Activated CD4-positive, CD25-positive, alpha-beta regulatory T cell treated with anti-CD3 and anti-CD28 coated beads, Interleukin-2, amount 50 U/mL, for 16 hours (primary cell): ENCODE measurements around the gene SEPTIN5.

Experiments
- DNase-seq: peaks from one replicate; pipeline ENCODE4 v3.0.0-alpha.2; 2020; ENCODE audit warnings: low read depth, low spot score

SEPTIN5 gene

DNA sequence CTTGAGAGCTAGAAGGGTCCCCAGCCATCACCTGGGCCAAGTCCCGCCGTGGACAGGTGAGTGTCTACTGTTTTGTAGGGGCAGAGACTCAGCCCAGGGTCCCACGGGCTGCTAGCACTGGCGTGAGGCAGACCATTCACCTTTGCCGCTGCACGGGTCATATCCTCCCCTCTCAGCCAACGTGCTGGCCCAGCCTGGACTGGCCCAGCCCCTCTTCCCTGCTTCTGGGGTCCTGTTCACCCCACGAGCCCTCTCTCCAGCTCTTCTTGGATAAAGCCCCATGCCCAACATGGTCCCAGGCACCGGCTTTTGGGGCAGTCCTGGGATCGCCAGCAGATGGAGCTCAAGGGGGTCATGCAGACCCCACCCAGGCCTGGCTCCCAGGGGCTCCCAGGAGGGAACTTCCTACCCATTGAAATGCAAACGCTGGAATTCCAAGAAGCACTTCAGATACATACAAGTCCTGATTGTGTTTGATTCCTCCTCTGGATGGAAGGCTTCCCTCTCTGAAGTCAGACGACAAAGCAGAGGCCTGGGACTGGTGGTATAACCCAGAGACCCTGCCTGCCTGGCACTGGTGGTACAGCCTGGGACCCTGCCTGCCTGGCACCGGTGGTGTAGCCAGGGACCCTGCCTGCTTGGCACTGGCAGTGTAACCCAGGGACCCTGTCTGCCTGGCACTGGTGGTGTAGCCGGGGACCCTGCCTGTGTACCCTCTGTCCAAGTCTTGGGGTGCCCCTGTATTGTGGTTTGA is 8.9 kb upstream of the SEPTIN5 start:
- DNase-seq, result no peak

DNA sequence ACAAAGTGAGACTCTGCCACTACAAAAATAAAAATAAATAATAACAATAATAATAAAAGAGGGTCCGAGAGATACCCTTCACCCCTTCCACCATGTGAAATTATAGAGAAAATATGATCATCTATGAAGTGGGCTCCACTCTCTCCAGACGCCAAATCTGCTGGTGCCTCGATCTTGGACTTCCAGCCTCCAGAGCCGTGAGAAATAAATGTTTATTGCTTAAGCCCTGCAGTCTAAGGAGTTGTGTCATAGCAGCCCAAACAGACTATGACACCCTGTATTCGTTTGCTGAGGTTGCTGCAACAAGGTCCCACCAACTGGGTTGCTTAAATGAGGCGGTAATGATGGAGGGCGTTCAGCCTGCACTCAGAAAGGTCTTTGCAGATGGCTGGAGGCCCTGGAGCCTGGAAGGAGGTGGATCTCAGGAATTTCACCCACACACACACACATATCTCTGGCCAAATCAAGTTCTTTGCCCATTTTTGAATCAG is 7.6 kb upstream of the SEPTIN5 start:
- DNase-seq, result no peak

DNA sequence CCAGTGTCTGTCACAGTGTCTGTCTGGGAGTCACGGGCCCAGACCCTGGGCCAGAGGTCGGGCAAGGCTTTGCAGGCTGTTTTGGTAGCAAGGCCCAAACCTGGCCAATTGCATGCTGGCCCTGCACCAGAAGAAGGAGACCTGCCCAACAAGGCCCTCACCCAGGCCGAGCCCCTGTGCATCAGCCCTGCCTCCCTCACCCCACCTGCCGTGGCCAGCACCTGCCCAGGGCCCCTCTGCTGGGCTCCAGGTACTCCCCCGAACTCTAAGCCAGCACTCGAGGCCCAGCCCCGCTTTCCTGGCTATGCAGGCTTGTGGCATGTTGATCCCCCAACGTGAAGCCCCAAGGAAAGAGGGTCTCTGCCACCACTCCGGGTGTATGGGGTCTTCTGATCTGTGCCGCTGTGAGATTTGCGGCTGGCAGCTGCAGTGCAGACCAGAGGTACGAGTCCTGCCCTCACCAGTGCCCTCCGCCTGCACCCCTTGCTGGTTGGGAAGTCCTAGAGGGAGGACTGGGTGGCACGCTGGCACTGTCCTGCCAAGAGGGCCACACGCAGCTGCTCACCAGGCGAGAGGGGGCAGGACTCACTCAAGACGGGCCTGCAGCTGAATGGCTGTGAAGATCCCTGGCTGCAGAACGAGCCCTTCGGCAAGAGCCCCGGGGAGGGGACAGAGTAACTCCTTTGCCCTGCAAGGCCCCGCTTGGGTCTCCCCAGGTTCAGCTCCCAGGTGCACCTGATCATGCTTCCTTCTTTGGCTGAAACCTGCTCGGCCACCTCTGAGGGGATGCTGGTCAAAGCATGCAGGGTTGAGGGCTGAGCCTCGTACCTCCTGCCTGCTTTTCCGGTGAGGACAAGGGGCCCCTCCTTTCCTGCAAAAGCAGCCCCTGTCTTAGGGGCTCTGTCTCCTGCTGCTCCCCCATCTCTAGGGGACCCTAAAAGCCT is 6.7 kb upstream of the SEPTIN5 start:
- DNase-seq, result no peak

DNA sequence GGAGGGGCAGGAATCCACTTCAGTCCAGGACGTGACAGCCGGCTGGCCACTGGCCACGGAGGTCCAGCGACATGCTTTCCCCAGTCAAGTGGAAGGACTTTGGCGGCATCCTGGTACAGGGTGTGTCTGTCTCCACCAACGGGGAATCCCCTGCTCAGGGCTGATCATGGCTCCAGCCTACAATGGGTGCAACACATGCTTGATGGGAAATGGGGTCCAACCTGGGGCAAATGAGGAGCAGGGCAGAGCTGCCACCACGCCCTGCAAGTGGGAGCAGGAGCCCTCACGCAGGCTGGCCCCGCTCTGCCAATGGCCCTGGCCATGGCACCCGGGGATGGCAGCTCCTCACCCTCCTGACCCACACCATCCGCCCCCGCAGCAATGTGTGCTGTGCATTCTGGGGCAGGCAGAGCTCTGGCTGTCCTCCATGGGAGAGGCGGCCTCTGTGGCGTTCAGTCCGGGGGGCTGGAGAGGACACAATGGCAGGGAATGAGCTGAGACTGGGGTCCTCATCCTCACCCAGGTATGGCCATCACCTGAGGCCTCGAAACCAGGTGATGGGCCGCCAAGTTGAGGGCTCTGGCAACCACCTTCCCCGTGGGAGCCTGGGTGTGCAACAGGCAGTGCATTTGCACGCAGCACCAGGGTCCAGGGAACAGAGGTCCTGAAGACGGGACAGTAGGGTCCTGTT is 5.8 kb upstream of the SEPTIN5 start:
- no peak for DNase-seq

DNA sequence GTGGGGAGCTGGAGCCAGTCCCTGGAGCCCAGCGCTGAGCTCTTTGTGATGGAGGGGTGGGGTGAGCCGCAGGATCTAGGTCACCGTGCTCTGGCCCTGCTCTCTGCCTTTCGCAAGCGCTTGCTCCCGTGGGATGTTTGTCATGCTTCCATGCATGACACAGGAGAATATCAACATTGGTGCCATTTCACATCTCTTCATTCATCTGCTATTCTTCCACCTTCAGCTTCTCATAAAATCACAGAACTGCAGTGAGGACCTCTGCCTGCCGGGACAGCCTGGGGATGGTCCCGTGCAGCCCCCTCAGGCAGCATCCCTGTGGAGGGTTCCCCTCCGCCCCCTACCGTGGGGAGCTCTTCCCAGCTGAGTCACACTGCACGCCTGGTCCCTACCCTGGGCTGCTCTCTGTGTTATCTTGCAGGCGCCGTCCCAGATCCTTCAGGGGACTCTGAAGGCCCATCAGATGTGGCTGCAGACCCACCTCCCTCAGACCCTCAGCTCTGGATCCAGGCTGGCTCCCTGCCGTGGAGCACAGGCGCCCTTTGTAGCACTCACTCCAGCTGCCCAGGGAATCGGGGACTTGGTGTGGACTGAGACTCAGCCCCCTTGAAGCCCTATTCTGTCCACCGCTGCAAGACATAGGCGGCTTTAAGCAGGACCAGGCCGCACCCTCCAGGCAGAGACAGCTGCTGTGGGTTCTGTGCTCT is 5.1 kb upstream of the SEPTIN5 start:
- DNase-seq, result no peak

DNA sequence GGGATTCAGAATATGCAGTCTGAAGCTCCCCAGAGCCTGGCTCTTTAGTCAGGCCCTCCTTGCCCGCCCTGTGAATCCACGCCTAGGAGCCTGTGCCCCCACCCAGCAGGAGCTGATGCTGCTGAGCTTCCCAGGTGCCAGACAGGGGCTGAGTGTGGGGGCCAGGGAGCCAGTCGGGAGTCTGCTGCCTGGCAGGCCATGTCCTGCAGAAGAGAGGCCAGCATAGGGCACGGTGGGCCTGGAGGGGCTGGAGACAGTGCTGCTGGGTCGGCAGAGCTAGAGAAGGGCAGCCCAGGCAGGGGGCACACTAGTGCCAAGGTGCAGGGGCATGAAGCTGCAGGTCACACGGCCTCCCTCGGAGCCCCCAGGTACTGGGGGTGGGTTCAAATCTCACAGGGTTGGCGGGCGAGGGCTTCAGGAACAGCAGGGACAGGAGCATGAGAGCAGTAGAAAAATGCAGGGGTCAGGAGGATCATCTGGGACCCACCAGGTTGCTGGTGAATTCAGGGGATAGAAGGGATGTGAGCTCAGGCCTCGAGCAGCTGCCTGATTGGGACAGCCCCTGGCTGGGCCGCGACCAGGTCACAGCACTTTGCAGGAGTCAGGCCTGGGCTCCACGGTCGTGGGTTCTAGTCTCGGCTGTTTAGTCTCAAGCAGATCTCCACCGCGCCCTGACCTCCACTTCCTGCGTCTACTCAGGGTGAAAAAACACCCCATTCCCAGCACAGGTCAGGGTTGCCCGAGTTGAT is 4.1 kb upstream of the SEPTIN5 start:
- no peak for DNase-seq

DNA sequence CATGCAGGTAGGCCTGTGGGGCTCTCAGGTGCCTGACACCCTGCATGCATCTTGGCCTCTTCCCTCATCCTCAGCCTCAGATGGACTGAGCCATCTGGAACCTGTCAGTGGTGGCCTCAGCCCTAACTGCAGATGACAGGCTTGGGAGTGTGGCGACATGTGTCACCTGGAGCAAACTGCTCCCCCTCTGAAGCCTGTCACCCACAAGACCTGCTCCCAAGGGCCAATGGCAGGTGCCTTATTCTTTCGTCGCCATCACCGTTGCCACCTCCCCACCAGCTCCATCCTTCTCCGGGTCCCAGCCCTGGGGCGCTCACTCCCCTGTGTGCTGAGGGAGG is 3.6 kb upstream of the SEPTIN5 start:
- DNase-seq, result no peak

DNA sequence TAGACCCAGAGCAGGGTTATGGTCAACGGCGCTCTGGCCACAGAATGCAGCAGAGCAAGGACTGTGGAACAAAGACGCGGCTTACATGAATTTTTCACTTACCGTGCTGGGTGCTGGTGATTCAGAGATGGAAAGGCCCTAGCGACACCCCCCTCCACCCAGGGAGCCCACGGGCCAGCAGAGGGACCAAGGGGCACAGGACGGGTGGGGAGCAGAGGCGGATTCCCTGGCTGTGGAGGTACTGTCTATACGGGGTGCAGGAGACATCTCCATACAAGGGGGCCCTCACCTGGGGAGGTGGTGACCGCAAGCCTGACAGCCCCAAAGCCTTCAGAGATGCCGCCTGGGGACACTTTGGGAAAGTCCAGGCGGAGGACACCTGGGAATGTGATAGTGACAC is 1.1 kb upstream of the SEPTIN5 start:
- no peak for DNase-seq

DNA sequence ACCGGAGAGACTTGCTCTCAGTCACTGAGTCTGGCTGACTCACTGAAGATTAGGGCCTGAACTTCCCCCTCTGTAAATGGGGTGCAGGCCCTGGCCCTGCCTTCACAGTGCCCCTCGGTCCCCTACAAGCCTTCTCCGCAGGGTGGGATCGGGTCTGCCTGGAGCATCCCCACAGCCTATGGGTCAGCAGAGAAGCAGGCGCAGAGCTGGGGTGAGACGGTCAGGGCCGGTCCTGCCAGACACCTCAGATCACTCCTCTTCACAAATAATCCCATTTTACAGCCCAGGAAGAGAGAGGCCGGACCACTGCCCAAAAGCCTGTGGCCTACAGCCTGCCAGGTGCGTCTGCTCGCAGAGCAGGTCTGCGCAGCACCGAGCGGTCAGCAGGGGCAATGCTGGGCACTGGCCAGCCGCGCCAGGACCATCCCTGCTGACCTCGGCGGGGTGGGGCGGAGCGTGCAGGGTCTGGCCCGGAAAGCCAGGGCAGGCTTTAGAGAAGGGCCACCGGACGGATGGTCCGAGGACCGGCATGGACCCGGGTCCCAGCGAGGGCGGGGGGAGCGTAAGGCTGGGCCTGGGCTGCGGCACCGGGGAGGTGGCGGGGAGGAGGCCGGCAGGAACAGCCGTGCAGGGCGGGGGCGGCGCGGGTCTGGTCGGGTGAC is 522 bp upstream of the SEPTIN5 start:
- DNase-seq, result no peak

DNA sequence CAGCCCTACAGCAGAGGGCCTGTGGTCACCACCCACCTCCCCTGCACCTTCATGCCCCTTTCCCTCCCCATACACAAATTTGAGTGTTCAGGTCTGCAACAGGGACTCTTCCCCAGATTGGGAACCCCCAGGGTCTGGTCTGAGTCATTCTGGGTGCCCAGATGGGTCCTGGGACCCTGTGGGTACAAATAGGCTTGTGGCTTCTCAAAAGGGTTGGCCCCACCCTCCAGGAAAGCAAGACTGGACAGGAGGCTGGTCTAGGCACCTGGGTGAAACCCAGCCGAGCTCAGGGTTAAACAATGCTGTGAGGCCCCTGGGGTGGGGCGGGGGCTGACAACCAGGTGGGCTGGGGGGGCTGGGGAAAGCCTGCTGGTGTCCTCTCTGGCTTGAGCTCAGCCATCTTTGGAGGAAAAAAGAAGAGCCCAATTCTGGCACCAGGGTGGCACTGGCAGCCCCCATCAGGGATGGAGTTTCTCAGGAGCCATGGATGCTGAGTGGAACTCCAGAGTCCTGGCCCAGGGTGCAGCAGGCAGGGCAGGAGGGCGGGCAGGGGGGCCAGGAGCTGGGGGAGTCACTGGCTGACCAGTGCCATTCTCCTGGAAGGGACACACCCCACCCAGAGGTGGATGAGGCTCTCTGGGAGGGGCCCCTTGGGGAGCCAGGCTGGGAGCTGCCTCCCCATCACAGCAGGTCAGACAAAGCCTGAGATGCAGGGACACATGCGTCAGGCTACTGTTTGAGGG is 1.1 kb downstream of the SEPTIN5 start:
- DNase-seq, result no peak

DNA sequence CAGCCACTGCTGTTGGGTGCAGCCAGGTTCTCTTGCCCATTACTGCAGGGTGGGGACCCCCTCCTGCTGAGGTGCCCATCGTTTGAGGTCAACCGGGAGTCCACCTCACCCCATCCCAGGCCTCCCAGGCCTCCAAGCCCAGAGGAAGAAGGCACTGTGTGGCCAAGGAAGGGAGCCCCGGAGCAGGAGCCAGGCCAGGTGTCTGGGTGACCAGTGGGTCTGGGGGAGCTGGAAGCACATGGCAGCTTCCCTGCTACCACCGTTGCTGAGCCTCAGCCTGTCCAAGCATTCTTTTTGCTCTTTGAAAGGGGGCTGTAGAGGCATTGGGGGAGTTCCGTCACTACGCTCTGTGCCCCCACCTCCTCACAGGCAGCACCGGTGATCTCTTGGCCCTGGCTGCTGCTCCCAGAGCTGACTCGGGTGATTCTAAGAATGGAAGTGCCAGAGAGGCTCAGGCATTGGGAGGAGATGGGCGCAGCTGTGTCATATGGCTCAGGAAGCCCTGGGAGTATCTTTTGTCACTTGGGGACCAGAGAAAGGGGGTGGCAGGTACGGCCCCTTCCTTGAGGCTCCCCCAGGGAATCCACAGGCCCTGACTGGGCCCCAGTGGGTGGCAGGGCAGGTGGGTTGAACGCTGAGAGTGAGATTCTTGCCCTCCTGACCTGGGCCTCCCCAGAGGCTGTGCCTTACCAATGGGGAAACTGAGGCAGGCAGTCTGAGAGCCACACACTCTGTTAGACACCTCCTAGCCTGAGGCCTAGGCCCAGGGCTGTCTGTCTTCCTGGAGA is 1.9 kb downstream of the SEPTIN5 start:
- no peak for DNase-seq

DNA sequence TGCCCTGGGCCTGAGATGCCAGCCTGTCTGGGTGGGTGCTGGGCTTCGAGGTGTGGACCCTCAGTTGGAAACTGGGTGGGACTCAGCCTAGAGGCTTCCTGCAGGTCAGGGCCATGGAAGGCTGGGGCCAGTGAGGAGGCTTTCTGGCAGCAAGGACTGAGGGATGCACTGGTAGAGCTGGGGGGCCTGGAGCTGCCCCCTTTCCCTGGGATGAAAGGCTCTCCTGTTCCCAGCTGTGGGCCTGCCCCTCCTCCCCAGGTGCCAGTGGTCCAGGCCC is 2.5 kb downstream of the SEPTIN5 start:
- DNase-seq, result no peak

DNA sequence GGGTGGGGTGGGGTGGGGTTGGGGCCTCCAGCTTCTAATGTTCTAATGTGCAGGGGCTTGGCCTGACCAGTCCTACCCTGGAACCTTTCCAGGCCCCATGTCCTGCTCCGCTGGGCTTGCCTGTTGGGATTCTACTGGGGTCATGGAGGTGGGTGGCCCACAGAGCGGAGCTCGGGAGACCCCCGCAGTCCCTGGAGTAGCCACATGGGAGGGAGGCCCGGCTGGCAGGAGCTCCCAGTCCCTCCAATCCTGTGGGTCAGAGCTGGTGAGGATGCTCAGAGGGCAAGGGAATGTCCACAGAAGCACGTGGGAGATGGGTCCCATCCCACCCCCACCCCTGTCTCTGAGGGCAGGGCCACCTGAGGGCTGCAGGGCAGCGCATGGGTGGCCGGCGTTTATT is 2.9 kb downstream of the SEPTIN5 start:
- no peak for DNase-seq

DNA sequence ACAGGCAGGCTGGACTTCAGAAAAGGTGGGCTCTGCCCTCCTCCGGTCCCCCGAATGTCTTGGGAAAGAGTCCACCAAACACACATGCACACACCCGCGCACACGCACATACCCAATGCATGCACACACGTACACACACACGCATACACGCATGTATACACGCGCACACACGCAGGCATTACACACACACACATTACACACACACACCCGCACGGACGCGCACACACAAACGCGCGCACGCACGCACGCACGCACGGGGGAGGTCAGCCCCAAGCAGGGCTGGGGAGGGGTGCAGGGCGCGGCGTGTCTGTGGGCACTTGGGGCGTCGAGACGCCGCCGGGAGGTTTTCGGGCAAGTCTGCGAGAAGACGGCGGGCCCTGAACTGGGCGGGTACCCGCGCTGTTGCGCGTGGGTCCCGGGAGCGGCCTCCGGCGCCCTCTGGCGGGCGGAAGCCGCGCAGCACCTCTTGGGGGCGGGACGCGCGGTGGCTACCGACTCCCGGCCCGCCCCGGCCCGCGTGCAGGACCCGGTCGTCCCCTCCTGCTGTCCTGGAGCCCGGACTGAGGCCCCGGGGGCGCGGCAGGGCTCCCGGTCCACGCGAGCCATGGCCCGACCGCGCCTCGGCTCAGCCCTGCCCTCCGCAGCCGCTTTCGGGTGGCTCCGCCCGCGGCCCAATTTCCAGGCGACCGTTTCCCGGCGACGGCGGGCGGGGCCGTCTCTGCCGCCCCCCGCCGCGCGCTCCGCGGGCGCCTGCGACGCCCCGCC is 3.6 kb downstream of the SEPTIN5 start:
- peak; percentile 57 for DNase-seq

DNA sequence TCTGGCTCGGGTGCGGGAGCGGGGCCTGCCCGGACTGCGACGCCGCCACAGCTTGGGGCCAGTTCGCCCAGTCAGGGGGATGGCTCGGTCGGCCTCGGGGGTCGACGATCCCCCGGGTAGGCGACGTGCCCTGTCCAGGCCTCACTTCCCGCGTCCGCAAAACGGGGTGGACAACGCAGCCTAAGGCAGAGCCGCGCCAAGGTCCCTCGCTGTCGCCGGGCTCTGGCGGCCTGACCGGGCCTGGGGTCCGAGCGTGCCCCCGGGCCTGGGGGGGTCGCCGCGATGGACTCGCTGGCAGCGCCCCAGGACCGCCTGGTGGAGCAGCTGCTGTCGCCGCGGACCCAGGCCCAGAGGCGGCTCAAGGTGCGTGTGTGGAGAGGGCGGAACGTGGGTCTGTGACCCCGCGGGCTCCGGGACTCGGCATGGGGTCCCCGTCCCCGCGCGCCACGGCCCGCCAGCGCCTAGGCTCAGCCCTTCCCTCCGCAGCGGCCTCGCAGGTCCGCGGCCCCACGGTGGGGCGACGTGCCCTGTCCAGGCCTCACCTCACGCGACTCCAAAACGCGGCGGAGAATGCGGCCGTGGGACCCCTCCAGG is 4.2 kb downstream of the SEPTIN5 start:
- DNase-seq, result no peak

DNA sequence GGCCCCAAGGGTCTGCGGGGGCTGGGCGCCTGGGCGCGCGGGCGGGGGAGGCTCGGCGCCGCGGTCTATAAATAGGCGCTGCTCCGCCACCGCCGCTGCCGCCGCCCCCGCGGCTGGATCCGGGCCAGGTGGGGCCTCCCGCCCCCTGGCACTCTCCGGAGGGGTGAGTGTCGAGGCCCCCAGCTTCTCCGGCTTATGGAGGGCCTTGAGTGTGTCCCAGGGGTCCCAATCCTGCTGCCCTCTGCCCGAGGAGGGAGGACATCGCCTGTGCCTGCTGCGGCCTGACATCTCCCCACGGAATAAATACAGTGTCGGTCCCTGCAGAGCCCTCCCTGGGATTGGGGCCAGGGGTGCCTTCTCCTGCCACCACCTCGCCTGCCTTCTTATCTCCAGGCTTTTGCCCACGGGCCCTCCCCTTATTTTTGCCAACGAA is 4.8 kb downstream of the SEPTIN5 start:
- no peak for DNase-seq

DNA sequence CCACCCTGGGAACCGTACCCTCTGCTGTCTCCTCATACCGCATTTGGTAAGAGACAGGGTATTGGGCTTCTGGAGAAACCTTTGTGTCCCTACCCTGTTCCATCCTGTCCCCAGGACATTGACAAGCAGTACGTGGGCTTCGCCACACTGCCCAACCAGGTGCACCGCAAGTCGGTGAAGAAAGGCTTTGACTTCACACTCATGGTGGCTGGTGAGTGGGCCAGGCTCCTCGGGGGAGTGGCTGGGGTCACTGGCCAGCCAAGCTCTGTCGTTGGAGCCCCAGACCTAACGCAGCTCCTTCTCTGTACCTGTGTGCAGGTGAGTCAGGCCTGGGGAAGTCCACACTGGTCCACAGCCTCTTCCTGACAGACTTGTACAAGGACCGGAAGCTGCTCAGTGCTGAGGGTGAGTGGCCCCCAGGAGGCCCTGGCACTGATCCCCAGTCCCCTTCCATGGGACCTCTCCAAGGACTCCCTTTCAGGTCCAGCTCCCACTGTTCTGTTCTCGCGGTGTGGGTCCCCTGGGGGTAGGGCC is 5.3 kb downstream of the SEPTIN5 start:
- no peak for DNase-seq
